HG03469 (cell line): ENCODE measurements around the gene KRT16.
"Not testable (repeated sequence)": the region's sequence is repeated elsewhere in the genome, so short reads cannot be mapped to it uniquely, and the experiment has no call there.

Experiments used
- ATAC-seq: cut with Tn5 transposase; IDR thresholded peaks from one replicate; pipeline ENCODE4 v1.9.1; 2021; ENCODE audit warnings: mild to moderate bottlenecking, moderate library complexity, moderate number of reproducible peaks; ENCODE audit not compliant: unreplicated experiment

Gene KRT16

GRCh38 chr17:41647940-41648410, 35.4 kb upstream of the KRT16 start:
- no peak for ATAC-seq

- no peak for ATAC-seq
Measured at GRCh38 chr17:41647038-41647813, 34.7 kb upstream of the KRT16 start.

- ATAC-seq: no peak
Measured at GRCh38 chr17:41642252-41643156, 29.9 kb upstream of the KRT16 start.

DNA sequence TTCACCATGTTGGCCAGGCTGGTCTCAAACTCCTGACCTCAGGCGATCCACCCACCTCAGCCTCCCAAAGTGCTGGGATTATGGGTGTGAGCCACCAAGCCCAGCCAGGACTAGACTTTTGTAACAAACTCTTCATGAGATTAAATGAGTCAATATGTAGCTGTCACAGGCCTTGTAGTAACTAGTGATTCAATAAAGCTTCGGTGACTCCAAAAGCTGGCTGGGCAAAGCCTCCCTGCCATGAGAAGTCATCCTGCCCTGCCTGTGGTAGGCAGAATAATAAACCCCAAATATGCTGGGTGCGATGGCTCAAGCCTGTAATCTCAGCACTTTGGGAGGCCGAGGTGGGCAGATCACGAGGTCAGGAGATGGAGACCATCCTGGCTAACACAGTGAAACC, 28.0 kb upstream of the KRT16 start:
- not testable (repeated sequence) for ATAC-seq

GRCh38 chr17:41639492-41640473, 27.2 kb upstream of the KRT16 start:
- ATAC-seq: no peak

DNA sequence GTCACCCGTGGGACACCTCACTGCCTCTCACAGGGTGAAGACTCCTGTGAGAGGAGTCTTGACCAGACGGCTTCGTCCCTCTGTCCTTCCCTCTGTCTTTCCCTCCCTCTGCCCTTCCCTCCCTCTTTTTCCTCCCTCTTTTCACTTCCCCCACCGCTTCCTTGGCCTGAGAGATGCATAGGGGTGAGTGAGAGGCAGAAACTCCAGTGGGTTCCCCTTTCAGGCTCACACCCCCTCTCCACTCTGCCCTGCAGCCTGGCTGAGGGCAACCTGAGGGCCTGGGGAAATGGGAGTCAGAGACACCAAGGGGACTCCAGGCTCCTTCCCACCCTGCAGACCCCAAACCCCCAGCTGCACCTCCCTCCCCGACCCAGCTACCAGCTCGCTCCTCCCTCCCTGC, 26.4 kb upstream of the KRT16 start:
- ATAC-seq: no peak

GRCh38 chr17:41638194-41638593, 25.6 kb upstream of the KRT16 start:
- ATAC-seq: no peak

DNA sequence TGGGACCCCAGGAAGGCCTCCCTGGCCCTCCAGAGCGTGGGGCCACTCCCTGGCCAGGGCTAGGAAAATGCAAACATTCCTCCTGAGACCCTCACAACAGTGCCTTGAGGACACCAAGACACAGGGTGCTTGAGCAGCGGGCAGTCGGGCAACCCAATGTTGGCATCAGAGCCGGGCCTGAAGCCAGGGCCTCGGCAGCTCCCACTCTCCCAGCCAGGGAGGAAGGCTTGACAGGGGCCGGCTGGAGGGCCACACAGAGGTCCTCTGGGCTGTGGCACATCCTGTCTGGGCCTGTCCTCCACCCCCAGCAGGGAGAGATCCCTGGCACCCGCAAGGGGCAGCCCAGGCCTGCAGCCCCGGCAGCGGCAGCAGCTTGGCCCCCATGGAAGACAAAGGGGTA, 24.1 kb upstream of the KRT16 start:
- no peak for ATAC-seq

- no peak for ATAC-seq
Measured at GRCh38 chr17:41635121-41636097, 22.8 kb upstream of the KRT16 start.

DNA sequence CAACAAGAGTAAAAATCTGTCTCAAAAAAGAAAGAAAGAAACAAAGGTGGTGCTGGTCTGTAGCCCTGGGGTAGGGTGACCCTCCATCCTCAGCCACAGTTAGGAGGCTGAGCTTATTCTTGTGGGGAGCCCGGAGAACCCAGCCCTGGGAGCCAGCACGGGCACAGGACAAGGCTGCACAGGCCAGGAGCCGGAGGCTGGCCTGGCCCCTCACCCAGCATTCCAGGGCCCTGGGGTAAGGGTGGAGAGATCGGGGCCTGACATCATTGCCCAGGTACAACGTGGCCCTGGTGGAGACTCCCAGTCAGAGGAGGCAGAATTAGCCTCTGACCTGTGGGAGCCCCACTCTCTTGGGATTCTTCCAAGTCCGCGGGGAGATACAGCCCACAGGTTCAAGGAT, 22.1 kb upstream of the KRT16 start:
- ATAC-seq: no peak

DNA sequence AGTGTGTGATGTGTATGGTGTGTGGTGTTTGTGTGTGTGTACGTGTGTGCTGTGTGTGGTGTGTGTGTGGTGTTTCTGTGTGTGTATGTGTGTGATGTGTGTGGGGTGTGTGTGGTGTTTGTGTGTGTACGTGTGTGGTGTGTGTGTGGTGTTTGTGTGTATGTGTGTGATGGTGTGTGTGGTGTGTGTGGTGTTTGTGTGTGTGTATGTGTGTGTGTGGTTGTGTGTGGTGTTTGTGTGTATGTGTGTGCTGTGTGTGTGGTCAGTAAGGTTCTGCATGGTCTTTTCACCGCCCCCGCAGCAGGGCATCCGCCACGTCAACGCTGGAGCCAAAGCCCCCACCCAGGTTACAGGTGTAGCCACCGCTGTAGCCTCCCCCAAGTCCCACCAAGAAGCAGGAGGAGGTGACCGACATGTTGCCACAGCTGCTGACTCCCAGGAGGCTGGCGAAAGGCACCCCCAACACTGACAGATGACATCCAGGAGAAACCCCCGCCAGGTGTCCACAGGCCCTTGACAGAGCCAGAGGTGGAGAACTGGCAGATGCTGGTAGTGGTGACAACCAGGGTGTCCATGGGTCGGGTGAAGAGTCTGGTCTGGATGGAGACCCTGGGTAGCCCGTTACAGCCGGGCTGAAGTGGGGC, 21.1 kb upstream of the KRT16 start:
- ATAC-seq: no peak

GRCh38 chr17:41632482-41633105, 20.0 kb upstream of the KRT16 start:
- ATAC-seq: no peak

GRCh38 chr17:41631898-41632285, 19.3 kb upstream of the KRT16 start:
- ATAC-seq: no peak

- ATAC-seq: no peak
Measured at GRCh38 chr17:41631025-41631897, 18.7 kb upstream of the KRT16 start.

GRCh38 chr17:41629826-41630670, 17.5 kb upstream of the KRT16 start:
- ATAC-seq: no peak

GRCh38 chr17:41629316-41629715, 16.7 kb upstream of the KRT16 start:
- ATAC-seq: no peak
